Fibroblast of mammary gland (primary cell): ENCODE measurements around the gene LYPD5.
"Not testable (repeated sequence)": the region's sequence is repeated elsewhere in the genome, so short reads cannot be mapped to it uniquely, and the experiment has no call there.

ENCODE experiments used
- DNase-seq: peaks from one replicate; pipeline ENCODE4 v3.0.0-alpha.2; 2010; ENCODE audit warnings: low read depth
- H3K4me3 ChIP-seq: 2 replicates; pipeline ENCODE4 v1.5.1; 2011; ENCODE audit warnings: low read depth, mild to moderate bottlenecking, low read length, moderate library complexity; ENCODE audit not compliant: control insufficient read depth
- TF ChIP-seq, protein P1 (sequence below): conservative IDR thresholded peaks from 2 replicates; pipeline ENCODE4 v1.5.1; 2011; ENCODE audit warnings: low read depth, low read length, inconsistent platforms; ENCODE audit not compliant: control insufficient read depth, insufficient read depth

Gene LYPD5

DNA sequence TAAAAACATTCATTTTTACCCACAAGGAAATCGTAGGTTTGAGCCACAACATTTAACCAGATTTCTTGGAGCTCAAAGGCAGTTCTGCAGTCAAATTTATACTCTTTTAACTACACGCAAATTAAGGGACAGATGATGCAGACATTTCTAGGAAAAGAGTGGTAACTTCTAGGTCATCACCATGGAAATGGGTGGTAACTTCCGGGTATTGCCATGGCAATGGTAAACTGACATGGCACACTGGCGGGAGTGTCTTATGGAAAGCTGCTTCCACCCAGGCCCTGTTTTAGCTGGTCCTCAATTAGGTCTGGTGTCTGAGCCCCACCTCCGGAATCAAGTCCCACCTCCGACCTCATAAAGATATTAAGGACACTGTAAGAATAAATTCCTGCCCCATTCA lies 10.4 kb upstream of the LYPD5 start:
- TF ChIP-seq, protein P1, sequence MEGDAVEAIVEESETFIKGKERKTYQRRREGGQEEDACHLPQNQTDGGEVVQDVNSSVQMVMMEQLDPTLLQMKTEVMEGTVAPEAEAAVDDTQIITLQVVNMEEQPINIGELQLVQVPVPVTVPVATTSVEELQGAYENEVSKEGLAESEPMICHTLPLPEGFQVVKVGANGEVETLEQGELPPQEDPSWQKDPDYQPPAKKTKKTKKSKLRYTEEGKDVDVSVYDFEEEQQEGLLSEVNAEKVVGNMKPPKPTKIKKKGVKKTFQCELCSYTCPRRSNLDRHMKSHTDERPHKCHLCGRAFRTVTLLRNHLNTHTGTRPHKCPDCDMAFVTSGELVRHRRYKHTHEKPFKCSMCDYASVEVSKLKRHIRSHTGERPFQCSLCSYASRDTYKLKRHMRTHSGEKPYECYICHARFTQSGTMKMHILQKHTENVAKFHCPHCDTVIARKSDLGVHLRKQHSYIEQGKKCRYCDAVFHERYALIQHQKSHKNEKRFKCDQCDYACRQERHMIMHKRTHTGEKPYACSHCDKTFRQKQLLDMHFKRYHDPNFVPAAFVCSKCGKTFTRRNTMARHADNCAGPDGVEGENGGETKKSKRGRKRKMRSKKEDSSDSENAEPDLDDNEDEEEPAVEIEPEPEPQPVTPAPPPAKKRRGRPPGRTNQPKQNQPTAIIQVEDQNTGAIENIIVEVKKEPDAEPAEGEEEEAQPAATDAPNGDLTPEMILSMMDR, result no peak
- DNase-seq, result no peak
- no peak overlapping the region for H3K4me3 ChIP-seq

DNA sequence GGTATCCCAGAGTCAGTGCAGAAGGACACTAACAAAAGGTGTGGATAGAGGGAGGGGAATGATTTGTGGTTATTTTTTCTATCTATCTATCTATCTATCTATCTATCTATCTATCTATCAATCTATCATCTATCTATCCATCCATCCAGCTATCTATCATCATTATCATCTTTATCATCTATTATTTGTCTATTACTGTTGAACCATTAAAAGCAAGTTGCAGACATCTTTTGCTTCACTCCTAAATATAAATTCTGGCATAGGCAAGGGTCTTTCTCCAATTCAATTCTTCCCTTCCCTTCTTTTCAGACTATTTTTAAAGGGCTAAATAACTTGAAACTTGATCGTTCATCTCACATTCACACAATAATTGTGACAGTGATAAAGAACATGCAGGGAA lies 10.0 kb upstream of the LYPD5 start:
- TF ChIP-seq, protein P1, result no peak
- no peak for DNase-seq
- H3K4me3 ChIP-seq, result no peak overlapping the region

DNA sequence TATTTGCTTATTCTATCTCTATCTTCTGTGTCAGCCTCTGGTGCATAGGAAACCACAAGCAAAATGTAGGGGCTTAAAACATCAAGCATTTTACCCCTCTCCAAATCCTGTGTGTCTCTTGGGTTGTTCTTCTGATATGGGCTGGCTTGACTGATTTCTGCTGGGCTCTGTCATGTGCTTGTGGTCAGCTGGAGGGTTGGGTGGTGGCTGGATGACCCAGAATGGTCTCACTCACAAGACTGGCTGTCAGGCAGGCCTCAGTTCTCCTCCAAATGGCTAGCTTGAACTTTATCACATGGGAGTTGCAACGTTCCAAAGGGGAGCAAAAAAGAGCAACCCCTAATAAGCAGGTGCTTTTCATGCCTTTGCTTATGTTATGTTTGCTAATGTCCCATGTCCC lies 9.6 kb upstream of the LYPD5 start:
- TF ChIP-seq, protein P1, result no peak
- no peak for DNase-seq
- H3K4me3 ChIP-seq, result no peak overlapping the region

DNA sequence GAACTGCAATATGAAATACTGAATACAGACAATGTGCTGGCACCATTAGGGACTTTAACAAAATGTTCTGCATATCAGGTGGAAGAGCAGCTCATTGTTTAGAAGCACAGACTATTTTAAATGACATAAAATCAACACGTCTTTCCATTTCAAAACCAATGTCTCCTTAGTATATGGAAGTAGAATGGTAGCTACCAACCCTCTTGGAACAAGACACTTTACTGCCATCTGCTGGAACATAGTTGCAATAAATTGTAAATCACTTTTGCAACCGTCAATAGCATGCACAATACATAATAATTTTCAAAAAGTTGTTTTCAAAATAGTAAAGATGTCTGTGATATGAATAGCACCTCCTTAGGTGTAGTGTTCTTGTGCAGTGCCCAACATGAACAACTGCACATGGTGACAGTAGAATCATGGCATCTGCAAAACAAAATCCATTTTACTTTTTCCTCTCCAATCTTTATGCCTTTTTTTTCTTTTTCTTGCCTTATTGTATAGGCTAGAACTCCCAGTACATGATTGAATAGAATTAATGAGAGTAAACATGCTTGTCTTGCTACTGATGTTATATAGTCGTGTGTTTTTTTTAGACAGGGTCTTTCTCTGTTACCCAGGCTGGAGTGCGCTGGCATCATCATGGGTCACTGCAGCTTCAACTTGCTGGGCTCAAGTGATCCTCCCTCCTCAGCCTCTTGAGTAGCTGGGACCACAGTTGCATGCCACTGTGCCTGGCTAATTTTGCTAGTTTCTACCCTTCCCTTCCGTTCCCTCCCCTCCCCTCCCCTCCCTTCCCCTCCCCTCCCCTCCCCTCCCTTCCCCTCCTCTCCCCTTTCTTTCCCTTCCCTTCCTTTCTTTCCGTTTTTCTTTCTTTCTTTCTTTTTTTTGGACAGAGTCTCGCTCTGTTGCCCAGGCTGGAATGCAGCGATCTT lies 7.8 kb upstream of the LYPD5 start:
- peak; percentile 76 for DNase-seq
- H3K4me3 ChIP-seq, result no peak overlapping the region
- TF ChIP-seq, protein P1, result peak; percentile 74

DNA sequence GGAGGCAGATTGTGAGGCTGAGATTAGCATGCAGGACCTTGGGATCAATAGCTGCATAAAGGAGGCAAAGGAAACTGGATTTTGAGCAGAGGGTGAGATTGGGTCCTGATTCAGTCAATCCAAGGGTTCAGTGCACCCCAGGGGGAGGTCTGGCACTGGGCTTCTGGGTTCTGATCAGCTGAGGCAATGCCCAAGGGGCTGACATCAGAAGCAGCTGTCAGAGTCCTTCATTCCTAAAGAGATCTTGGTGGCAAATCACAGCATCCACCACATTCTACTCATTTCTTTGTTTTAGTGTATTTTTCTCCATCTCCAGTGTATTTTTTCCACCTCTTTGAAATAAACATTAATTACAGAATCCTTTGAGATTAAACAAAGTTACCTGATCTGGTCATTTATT lies 5.4 kb upstream of the LYPD5 start:
- DNase-seq, result no peak
- no peak overlapping the region for H3K4me3 ChIP-seq
- TF ChIP-seq, protein P1, result no peak

DNA sequence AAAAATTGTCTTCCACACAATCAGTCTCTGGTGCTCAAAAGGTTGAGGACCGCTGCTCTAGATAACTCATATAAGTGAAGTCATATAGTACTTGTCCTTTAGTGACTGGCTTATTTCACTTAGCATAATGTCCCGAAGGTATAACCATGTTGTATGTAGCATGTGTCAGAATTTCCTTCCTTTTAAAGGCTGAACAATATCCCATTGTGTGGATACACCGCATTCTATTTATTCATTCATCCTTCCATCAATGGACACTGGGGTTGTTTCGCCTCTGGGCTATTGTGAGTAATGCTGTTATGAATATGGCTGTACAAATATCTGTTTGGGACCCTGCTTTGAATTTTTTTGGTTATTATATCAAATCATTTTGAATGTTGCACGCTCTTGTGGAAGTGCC lies 4.6 kb upstream of the LYPD5 start:
- TF ChIP-seq, protein P1, result no peak
- DNase-seq, result no peak
- no peak overlapping the region for H3K4me3 ChIP-seq

DNA sequence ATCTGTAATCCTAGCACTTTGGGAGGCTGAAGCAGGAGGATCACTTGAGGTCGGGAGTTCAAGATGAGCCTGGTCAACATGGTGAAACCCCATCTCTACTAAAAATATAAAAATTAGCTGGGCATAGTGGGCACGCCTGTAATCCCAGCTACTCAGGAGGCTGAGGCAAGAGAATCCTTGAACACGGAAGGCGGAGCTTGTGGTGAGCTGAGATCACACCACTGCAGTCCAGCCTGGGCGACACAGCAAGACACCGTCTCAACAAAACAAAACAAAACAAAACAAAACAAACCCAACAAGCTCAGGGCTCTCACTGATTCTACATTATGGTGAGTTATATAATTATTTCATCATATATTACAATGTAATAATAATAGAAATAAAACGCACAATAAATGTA lies 4.2 kb upstream of the LYPD5 start:
- DNase-seq, H3K4me3 ChIP-seq: not testable (repeated sequence)
